SK-N-SH (cell line): ENCODE data around the gene ZNF791. TPM values are rescaled to one million over a fixed set of nuclear protein-coding genes. Genes with fewer than 3 reads are reported as not detected.

Experiments
- CTCF ChIA-PET: fragments of 300-600, 350-600 bp; formaldehyde crosslinking; extraction: SDS; loops from one replicate; lab custom pipeline; 2021; lab: Yijun Ruan, JAX
- POLR2A ChIA-PET: fragments of 350-600 bp; sonication (Branson Sonifier 250); formaldehyde crosslinking; extraction: SDS; loops from one replicate; lab custom pipeline; 2020; ENCODE audit warnings: antibody characterized with exemption, inconsistent platforms; lab: Yijun Ruan, JAX
- DNase-seq: peaks from one replicate; pipeline ENCODE4 v3.0.0; 2012
- H2AFZ ChIP-seq: fragments of 200-600 bp; sonication (generic); 2 replicates; pipeline ENCODE4 v1.8.1; 2016; ENCODE audit warnings: antibody characterized with exemption, mild to moderate bottlenecking, low read depth
- H3F3A ChIP-seq: fragments of 200-600 bp; sonication (generic); replicated peaks from 2 replicates; pipeline ENCODE3; 2016; ENCODE audit warnings: antibody characterized with exemption, mild to moderate bottlenecking; ENCODE audit not compliant: insufficient read depth
- H3K27ac ChIP-seq, 2 experiments: fragments of 200-500 bp in 1 of 2; fragments of 200-600 bp in 1 of 2; sonication (Bioruptor generic) in 1 of 2; sonication (generic), shearing (Covaris generic) in 1 of 2; 2 replicates each; pipeline versions ENCODE4 v1.5.1 to v1.6.1; 2014 to 2016; ENCODE audit warnings: low read depth in 2 of 2, inconsistent platforms in 1 of 2, low read length in 1 of 2, mild to moderate bottlenecking in 1 of 2, mixed read lengths in 1 of 2
- H3K27me3 ChIP-seq: fragments of 200-600 bp; sonication (generic), shearing (Covaris generic); 2 replicates; pipeline ENCODE4 v1.6.1; 2016; ENCODE audit warnings: mixed run types; ENCODE audit not compliant: insufficient read depth
- H3K36me3 ChIP-seq, 2 experiments: fragments of 200-500 bp in 1 of 2; fragments of 200-600 bp in 1 of 2; sonication (Bioruptor generic) in 1 of 2; sonication (generic) in 1 of 2; replicated peaks in 1 of 2; 2 replicates each; pipeline versions ENCODE3 to v1.5.1; 2014 to 2016; ENCODE audit warnings: low read length in 1 of 2, mild to moderate bottlenecking in 1 of 2; ENCODE audit not compliant: insufficient read depth in 2 of 2, control insufficient read depth in 1 of 2
- H3K4me1 ChIP-seq, 2 experiments: fragments of 200-500 bp in 1 of 2; fragments of 200-600 bp in 1 of 2; sonication (Bioruptor generic) in 1 of 2; sonication (generic), shearing (Covaris generic) in 1 of 2; 2 replicates each; pipeline versions ENCODE4 v1.5.1 to v1.6.1; 2014 to 2016; ENCODE audit warnings: low read depth in 1 of 2, low read length in 1 of 2, mixed run types in 1 of 2; ENCODE audit not compliant: insufficient read depth in 2 of 2, control insufficient read depth in 1 of 2
- H3K4me2 ChIP-seq: fragments of 200-600 bp; sonication (generic), shearing (Covaris generic); 2 replicates; pipeline ENCODE4 v1.6.1; 2017; ENCODE audit warnings: mixed run types
- H3K4me3 ChIP-seq, 2 experiments: fragments of 200-500 bp in 1 of 2; fragments of 200-600 bp in 1 of 2; sonication (Bioruptor generic) in 1 of 2; sonication (generic), shearing (Covaris generic) in 1 of 2; 2 replicates each; pipeline versions ENCODE4 v1.5.1 to v1.8.1; 2014 to 2016; ENCODE audit warnings: low read depth in 2 of 2, inconsistent platforms in 1 of 2, low read length in 1 of 2, mild to moderate bottlenecking in 1 of 2, mixed read lengths in 1 of 2, moderate library complexity in 1 of 2
- H3K79me2 ChIP-seq: fragments of 200-600 bp; sonication (generic); 2 replicates; pipeline ENCODE4 v1.8.1; 2017; ENCODE audit warnings: mild to moderate bottlenecking; ENCODE audit not compliant: insufficient read depth
- H3K9ac ChIP-seq: fragments of 200-600 bp; sonication (generic); 2 replicates; pipeline ENCODE4 v1.6.1; 2017; ENCODE audit warnings: mixed run types
- H3K9me2 ChIP-seq: fragments of 200-600 bp; sonication (generic); 2 replicates; pipeline ENCODE4 v1.6.1; 2017; ENCODE audit warnings: mixed run types
- H3K9me3 ChIP-seq: fragments of 200-600 bp; sonication (generic); 2 replicates; pipeline ENCODE4 v1.6.1; 2017; ENCODE audit warnings: mixed run types, mild to moderate bottlenecking, moderate library complexity
- H4K20me1 ChIP-seq: fragments of 200-600 bp; sonication (generic); 2 replicates; pipeline ENCODE4 v1.6.1; 2017; ENCODE audit warnings: mild to moderate bottlenecking, mixed run types; ENCODE audit not compliant: insufficient read depth
- FOSL2 ChIP-seq: IDR thresholded peaks from 2 replicates; pipeline ENCODE4 v1.4.0; 2012; ENCODE audit warnings: low read depth, mild to moderate bottlenecking, moderate library complexity, borderline replicate concordance
- GABPA ChIP-seq: IDR thresholded peaks from 2 replicates; pipeline ENCODE4 v1.4.0; 2012; ENCODE audit warnings: low read depth, mild to moderate bottlenecking
- GATA2 ChIP-seq: sonication (generic); formaldehyde crosslinking; IDR thresholded peaks from 2 replicates; pipeline ENCODE4 v1.5.0; 2020; ENCODE audit warnings: mild to moderate bottlenecking, missing genetic modification reagents
- MEF2A ChIP-seq: IDR thresholded peaks from 2 replicates; pipeline ENCODE4 v1.4.0; 2012; ENCODE audit warnings: low read depth, borderline replicate concordance
- MXI1 ChIP-seq: IDR thresholded peaks from 2 replicates; pipeline ENCODE4 v1.6.1; 2012; ENCODE audit warnings: mild to moderate bottlenecking, low read depth, low read length, improper control_type of control experiment
- NRF1 ChIP-seq: IDR thresholded peaks from 2 replicates; pipeline ENCODE4 v1.6.1; 2012; ENCODE audit warnings: low read depth, mild to moderate bottlenecking, low read length
- POLR2AphosphoS5 ChIP-seq: IDR thresholded peaks from 2 replicates; pipeline ENCODE4 v1.6.1; 2012; ENCODE audit warnings: low read depth, low read length
- RCOR1 ChIP-seq: fragments of 150-350 bp; IDR thresholded peaks from 2 replicates; pipeline ENCODE4 v1.6.1; 2017; ENCODE audit warnings: antibody characterized with exemption, low read length
- SIN3A ChIP-seq: IDR thresholded peaks from 2 replicates; pipeline ENCODE4 v1.6.1; 2012; ENCODE audit warnings: low read depth, mild to moderate bottlenecking, low read length, moderate library complexity, borderline replicate concordance
- TEAD4 ChIP-seq: IDR thresholded peaks from 2 replicates; pipeline ENCODE4 v1.4.0; 2012; ENCODE audit warnings: mild to moderate bottlenecking, borderline replicate concordance; ENCODE audit not compliant: insufficient read depth
- YY1 ChIP-seq: IDR thresholded peaks from 2 replicates; pipeline ENCODE4 v1.4.0; 2012; ENCODE audit warnings: low read depth, mild to moderate bottlenecking
- WGBS: methylation state at CpG from one replicate; pipeline ENCODE4 v1.1.6; 2017; ENCODE audit warnings: low lambda C conversion rate; 5-methylcytosine and 5-hydroxymethylcytosine counted together
- polyA plus RNA-seq, 3 experiments: library from polyadenylated mRNA; depleted of rRNA; stranded (reverse); fragments of >200 nt; gene quantifications; 2 replicates each; pipeline ENCODE4 v1.2.3, GENCODE V29; 2012
- TF ChIP-seq, protein P1 (sequence below): fragments of 150-350 bp; IDR thresholded peaks from 2 replicates; pipeline ENCODE4 v1.6.1; 2017; ENCODE audit warnings: antibody characterized with exemption, low read length, low read depth, borderline replicate concordance
- TF ChIP-seq, protein P2 (sequence below): IDR thresholded peaks from 2 replicates; pipeline ENCODE4 v1.4.0; 2012; ENCODE audit warnings: low read depth, borderline replicate concordance
- TF ChIP-seq, protein P3 (sequence below): fragments of 200-600 bp; sonication (generic); IDR thresholded peaks from 2 replicates; pipeline ENCODE4 v1.6.1; 2017; ENCODE audit warnings: antibody characterized with exemption, mild to moderate bottlenecking, moderate library complexity
- TF ChIP-seq, protein P4 (sequence below): IDR thresholded peaks from 2 replicates; pipeline ENCODE4 v1.4.0; 2012; ENCODE audit warnings: low read depth
- TF ChIP-seq, protein P5 (sequence below): IDR thresholded peaks from 2 replicates; pipeline ENCODE4 v1.4.0; 2012; ENCODE audit warnings: low read depth, borderline replicate concordance

The ZNF791 gene
- polyA plus RNA-seq, 1 of the 3 experiments (the other 2 are of a cell fraction), result 8.9 TPM

DNA sequence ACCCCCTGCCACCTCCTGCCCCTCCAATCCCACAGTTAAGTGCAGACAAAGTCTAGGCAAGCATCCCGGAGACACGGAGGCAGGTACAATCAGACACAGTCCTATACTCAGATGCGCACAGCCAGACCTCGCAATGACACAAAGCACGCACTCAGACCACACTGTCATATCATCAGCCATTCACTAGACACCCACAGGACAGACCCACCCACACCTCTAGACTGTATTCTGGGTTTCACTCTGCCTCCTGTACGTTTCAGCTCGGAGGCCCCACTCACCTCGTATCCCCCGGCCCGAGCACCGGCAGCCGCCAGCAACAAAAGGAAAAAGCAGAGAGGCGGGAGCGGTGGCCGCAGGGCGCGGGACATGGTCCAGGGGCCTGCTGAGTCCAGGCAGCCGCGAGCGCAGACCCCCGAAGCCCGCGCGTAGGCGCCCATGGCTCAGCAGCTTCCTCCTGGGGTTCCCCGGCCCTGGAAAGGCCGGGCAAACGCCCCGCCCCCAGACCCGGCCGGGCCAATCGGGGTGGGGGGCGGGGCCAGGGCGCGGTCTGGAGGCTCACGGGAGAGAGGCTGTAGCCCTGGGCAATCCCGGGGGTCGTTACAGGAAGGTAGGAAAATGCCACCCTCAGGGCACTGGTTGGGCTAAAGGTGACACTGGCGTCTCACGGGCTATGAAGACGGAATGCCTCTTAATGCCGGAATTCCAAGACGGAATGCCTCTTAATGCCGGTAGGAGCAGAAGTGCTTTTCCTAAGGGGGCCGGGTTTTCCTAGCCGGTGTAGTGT lies 55.7 kb downstream of the ZNF791 start, which contains the start of the genes MAN2B1 and WDR83:
TSS of gene MAN2B1 (minus strand) at position 478 of the 784 bp plus-strand sequence. CDS start at position 437, 41 bp downstream.
TSS of gene WDR83 (plus strand) at position 543 of the 784 bp plus-strand sequence. CDS start 2,984 bp downstream, outside the sequence.
- Histone ChIP-seq H3F3A (peaks cover 23% of the 10 kb centered on the region), H3K9me2 (no peaks in the 10 kb centered on the region), H4K20me1 (no peaks in the 10 kb centered on the region), H3K36me3 (peaks cover 7 to 20% of the 10 kb centered on the region in 2 experiments)
- POLR2A ChIA-PET, result interaction anchor here (0.5 to 1.2 kb wide), 5 partner anchors 10 to 607 kb away, joined by 3 to 6 read pairs (median 4); no protein-coding TSS in a partner anchor
- DNase-seq, result peak; percentile 98
- TF ChIP-seq POLR2AphosphoS5, result peak; percentile 61; the same call in 1 of the 2 replicates
- TF ChIP-seq NRF1, result no peak
- TF ChIP-seq, protein P1, sequence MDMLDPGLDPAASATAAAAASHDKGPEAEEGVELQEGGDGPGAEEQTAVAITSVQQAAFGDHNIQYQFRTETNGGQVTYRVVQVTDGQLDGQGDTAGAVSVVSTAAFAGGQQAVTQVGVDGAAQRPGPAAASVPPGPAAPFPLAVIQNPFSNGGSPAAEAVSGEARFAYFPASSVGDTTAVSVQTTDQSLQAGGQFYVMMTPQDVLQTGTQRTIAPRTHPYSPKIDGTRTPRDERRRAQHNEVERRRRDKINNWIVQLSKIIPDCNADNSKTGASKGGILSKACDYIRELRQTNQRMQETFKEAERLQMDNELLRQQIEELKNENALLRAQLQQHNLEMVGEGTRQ, result no peak
- peak; percentile 48; the same call in 1 of the 2 replicates for TF ChIP-seq MXI1
- TF ChIP-seq, protein P2, sequence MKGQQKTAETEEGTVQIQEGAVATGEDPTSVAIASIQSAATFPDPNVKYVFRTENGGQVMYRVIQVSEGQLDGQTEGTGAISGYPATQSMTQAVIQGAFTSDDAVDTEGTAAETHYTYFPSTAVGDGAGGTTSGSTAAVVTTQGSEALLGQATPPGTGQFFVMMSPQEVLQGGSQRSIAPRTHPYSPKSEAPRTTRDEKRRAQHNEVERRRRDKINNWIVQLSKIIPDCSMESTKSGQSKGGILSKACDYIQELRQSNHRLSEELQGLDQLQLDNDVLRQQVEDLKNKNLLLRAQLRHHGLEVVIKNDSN, result no peak
- TF ChIP-seq, all 33 proteins: peak for 2
- CTCF ChIA-PET, result interaction anchor here (0.9 to 3.1 kb wide), 12 partner anchors 8 to 742 kb away, joined by 3 to 12 read pairs (median 4); no protein-coding TSS in a partner anchor
- Histone ChIP-seq H3K9me3 (no peaks in the 10 kb centered on the region), H3K79me2 (peaks cover 51% of the 10 kb centered on the region), H3K4me3 (peak within 1 kb of the TSS; percentile 71 to 94), H3K27ac (peak within 1 kb of the TSS; percentile 8 to 60; a peak in 1 of 4 replicates), H2AFZ (peak within 1 kb of the TSS; percentile 76), H3K4me1 (peaks cover 5 to 35% of the 10 kb centered on the region in 2 experiments; a peak in 2 of 4 replicates), H3K9ac (peak within 1 kb of the TSS; percentile 82), H3K27me3 (no peaks in the 10 kb centered on the region), H3K4me2 (peak within 1 kb of the TSS; percentile 90)
- WGBS, result 3% methylated on average over 25 of the region's 46 CpGs

DNA sequence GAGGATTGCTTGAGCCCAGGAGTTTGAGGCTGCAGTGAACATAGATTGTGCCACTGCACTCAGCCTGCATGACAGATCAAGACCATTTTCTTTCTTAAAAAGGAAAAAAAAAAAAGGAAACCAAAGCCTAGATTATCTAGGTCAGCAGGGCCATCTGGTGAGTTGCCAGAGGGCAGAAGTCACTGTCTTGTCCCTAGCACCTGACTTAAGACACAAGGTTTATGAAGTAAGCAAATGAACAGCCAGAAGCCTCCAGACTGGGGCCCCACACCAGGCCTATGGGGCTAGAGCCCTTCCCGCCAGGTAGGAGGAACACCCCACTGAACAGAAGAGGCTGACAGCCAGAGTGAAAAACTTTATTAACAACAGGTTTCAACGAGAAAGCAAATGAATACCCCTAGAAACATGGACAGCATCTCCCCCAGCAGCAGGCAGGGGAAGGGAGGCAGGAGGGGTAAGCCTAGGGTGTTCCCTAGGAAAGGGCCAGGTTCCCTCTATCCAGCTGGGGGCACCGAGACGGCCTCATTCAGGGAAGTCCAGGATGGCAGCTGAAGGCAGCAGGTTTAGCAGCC lies 57.1 kb downstream of the ZNF791 start:
- Histone ChIP-seq H3K4me3 (peak overlapping the region; percentile 80 to 85; a peak in 3 of 4 replicates), H4K20me1 (no peaks in the 10 kb centered on the region), H3K27me3 (no peaks in the 10 kb centered on the region), H3K27ac (no peak overlapping the region), H2AFZ (no peak overlapping the region), H3K9ac (no peak overlapping the region; the same call in 1 of the 2 replicates), H3K9me3 (no peaks in the 10 kb centered on the region), H3K36me3 (peaks cover 10 to 17% of the 10 kb centered on the region in 2 experiments), H3K4me2 (peak overlapping the region; percentile 90), H3K79me2 (peaks cover 51% of the 10 kb centered on the region), H3F3A (peaks cover 28% of the 10 kb centered on the region), H3K4me1 (peaks cover 5 to 35% of the 10 kb centered on the region in 2 experiments; a peak in 2 of 4 replicates), H3K9me2 (no peaks in the 10 kb centered on the region)
- CTCF ChIA-PET, result interaction anchor here (1.2 to 3.1 kb wide), 4 partner anchors 9 to 28 kb away, joined by 3 to 13 read pairs (median 8); no protein-coding TSS in a partner anchor
- POLR2A ChIA-PET, result interaction anchor here (0.6 kb wide), 1 partner anchor 13 kb away, joined by 3 read pairs; no protein-coding TSS in a partner anchor
- WGBS, result 55% methylated on average over 4 of the region's 4 CpGs
- no peak for DNase-seq
- TF ChIP-seq RCOR1, result no peak
- no peak for TF ChIP-seq FOSL2
- TF ChIP-seq, protein P1, result no peak
- no peak for TF ChIP-seq GABPA
- no peak for TF ChIP-seq MXI1
- TF ChIP-seq MEF2A, result no peak
- no peak for TF ChIP-seq TEAD4
- no peak for TF ChIP-seq SIN3A
- no peak for TF ChIP-seq NRF1
- TF ChIP-seq YY1, result no peak
- TF ChIP-seq, protein P3, sequence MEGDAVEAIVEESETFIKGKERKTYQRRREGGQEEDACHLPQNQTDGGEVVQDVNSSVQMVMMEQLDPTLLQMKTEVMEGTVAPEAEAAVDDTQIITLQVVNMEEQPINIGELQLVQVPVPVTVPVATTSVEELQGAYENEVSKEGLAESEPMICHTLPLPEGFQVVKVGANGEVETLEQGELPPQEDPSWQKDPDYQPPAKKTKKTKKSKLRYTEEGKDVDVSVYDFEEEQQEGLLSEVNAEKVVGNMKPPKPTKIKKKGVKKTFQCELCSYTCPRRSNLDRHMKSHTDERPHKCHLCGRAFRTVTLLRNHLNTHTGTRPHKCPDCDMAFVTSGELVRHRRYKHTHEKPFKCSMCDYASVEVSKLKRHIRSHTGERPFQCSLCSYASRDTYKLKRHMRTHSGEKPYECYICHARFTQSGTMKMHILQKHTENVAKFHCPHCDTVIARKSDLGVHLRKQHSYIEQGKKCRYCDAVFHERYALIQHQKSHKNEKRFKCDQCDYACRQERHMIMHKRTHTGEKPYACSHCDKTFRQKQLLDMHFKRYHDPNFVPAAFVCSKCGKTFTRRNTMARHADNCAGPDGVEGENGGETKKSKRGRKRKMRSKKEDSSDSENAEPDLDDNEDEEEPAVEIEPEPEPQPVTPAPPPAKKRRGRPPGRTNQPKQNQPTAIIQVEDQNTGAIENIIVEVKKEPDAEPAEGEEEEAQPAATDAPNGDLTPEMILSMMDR, result no peak
- no peak for TF ChIP-seq GATA2
- TF ChIP-seq, protein P4, sequence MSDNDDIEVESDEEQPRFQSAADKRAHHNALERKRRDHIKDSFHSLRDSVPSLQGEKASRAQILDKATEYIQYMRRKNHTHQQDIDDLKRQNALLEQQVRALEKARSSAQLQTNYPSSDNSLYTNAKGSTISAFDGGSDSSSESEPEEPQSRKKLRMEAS, result no peak
- TF ChIP-seq, protein P5, sequence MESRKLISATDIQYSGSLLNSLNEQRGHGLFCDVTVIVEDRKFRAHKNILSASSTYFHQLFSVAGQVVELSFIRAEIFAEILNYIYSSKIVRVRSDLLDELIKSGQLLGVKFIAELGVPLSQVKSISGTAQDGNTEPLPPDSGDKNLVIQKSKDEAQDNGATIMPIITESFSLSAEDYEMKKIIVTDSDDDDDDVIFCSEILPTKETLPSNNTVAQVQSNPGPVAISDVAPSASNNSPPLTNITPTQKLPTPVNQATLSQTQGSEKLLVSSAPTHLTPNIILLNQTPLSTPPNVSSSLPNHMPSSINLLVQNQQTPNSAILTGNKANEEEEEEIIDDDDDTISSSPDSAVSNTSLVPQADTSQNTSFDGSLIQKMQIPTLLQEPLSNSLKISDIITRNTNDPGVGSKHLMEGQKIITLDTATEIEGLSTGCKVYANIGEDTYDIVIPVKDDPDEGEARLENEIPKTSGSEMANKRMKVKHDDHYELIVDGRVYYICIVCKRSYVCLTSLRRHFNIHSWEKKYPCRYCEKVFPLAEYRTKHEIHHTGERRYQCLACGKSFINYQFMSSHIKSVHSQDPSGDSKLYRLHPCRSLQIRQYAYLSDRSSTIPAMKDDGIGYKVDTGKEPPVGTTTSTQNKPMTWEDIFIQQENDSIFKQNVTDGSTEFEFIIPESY, result no peak
